Neuronal stem cell (in vitro differentiated cells): ENCODE measurements around the gene STK11IP.

Source experiments
- DNase-seq: peaks from one replicate; pipeline ENCODE4 v3.0.0-alpha.2; 2013; ENCODE audit warnings: low spot score
- H2AFZ ChIP-seq: one replicate; pipeline ENCODE4 v1.6.1; 2013; ENCODE audit warnings: mild to moderate bottlenecking, low read length, inconsistent platforms
- H2AK5ac ChIP-seq: 2 replicates; pipeline ENCODE4 v1.6.1; 2013; ENCODE audit warnings: low read depth, mild to moderate bottlenecking, inconsistent platforms, low read length, moderate library complexity, mixed read lengths
- H2BK120ac ChIP-seq: 2 replicates; pipeline ENCODE4 v1.6.1; 2013; ENCODE audit warnings: low read depth, mild to moderate bottlenecking, inconsistent platforms, low read length, moderate library complexity, mixed read lengths
- H2BK12ac ChIP-seq: one replicate; pipeline ENCODE4 v1.6.1; 2013; ENCODE audit warnings: low read length, inconsistent platforms
- H2BK15ac ChIP-seq: 2 replicates; pipeline ENCODE4 v1.6.1; 2013; ENCODE audit warnings: mild to moderate bottlenecking, low read length, inconsistent platforms, mixed read lengths
- H2BK5ac ChIP-seq: one replicate; pipeline ENCODE4 v1.6.1; 2013; ENCODE audit warnings: inconsistent platforms, mild to moderate bottlenecking, low read length, moderate library complexity
- H3K14ac ChIP-seq: one replicate; pipeline ENCODE4 v1.6.1; 2013; ENCODE audit warnings: low read length, inconsistent platforms
- H3K18ac ChIP-seq: 2 replicates; pipeline ENCODE4 v1.6.1; 2013; ENCODE audit warnings: low read length, inconsistent platforms
- H3K23ac ChIP-seq: 2 replicates; pipeline ENCODE4 v1.6.1; 2013; ENCODE audit warnings: low read depth, mild to moderate bottlenecking, mixed read lengths, low read length, inconsistent platforms; ENCODE audit not compliant: poor library complexity
- H3K27ac ChIP-seq: replicated peaks from 3 replicates; pipeline ENCODE4 v1.5.1; 2013; ENCODE audit warnings: low read length, inconsistent platforms
- H3K27me3 ChIP-seq, 3 experiments: 2 replicates each; pipeline ENCODE4 v1.6.1; 2013; ENCODE audit warnings: low read length in 3 of 3, mild to moderate bottlenecking in 2 of 3, inconsistent platforms in 1 of 3, low read depth in 1 of 3, mixed read lengths in 1 of 3, moderate library complexity in 1 of 3; ENCODE audit not compliant: control insufficient read depth in 3 of 3, insufficient read depth in 3 of 3
- H3K36me3 ChIP-seq, 2 donors: replicated peaks in 1 of 2; 2 replicates each; pipeline ENCODE4 v1.6.1; 2013; ENCODE audit warnings: low read length in 2 of 2; ENCODE audit not compliant: control insufficient read depth in 2 of 2, insufficient read depth in 2 of 2
- H3K4ac ChIP-seq: 2 replicates; pipeline ENCODE4 v1.6.1; 2013; ENCODE audit warnings: inconsistent platforms, mild to moderate bottlenecking, low read length, moderate library complexity
- H3K4me1 ChIP-seq, 2 donors: 1 replicate in 1 of 2; 2 replicates in 1 of 2; pipeline ENCODE4 v1.6.1; 2013; ENCODE audit warnings: low read length in 2 of 2, low read depth in 1 of 2; ENCODE audit not compliant: control insufficient read depth in 2 of 2, insufficient read depth in 1 of 2
- H3K4me2 ChIP-seq: one replicate; pipeline ENCODE4 v1.6.1; 2013; ENCODE audit warnings: mild to moderate bottlenecking, low read length, inconsistent platforms; ENCODE audit not compliant: insufficient read depth, poor library complexity, severe bottlenecking
- H3K4me3 ChIP-seq, 2 donors: 2 replicates each; pipeline ENCODE4 v1.5.1; 2013; ENCODE audit warnings: low read length in 2 of 2, mild to moderate bottlenecking in 2 of 2, inconsistent platforms in 1 of 2, moderate library complexity in 1 of 2
- H3K79me1 ChIP-seq: one replicate; pipeline ENCODE4 v1.6.1; 2013; ENCODE audit warnings: low read depth, mild to moderate bottlenecking, inconsistent platforms, low read length, moderate library complexity
- H3K9ac ChIP-seq: one replicate; pipeline ENCODE4 v1.6.1; 2013; ENCODE audit warnings: mild to moderate bottlenecking, low read depth, low read length, inconsistent platforms; ENCODE audit not compliant: poor library complexity
- H3K9me3 ChIP-seq, 2 donors: replicated peaks in 1 of 2; 2 replicates each; pipeline versions ENCODE3 to v1.6.1; 2013; ENCODE audit warnings: low read length in 2 of 2, mild to moderate bottlenecking in 2 of 2, inconsistent platforms in 1 of 2, low read depth in 1 of 2, mixed read lengths in 1 of 2, moderate library complexity in 1 of 2; ENCODE audit not compliant: control insufficient read depth in 2 of 2, insufficient read depth in 1 of 2
- H4K8ac ChIP-seq: one replicate; pipeline ENCODE4 v1.6.1; 2013; ENCODE audit warnings: low read depth, mild to moderate bottlenecking, inconsistent platforms, low read length, moderate library complexity
- H4K91ac ChIP-seq: one replicate; pipeline ENCODE4 v1.6.1; 2013; ENCODE audit warnings: low read length, low read depth, mild to moderate bottlenecking, inconsistent platforms; ENCODE audit not compliant: poor library complexity
- WGBS, 2 donors: extraction: QIAGEN DNeasy Blood & Tissue Kit; methylation state at CpG; one replicate each; pipeline ENCODE4 v1.1.7; 2013; ENCODE audit warnings: missing lambda C conversion rate in 2 of 2, mixed read lengths in 1 of 2; ENCODE audit not compliant: insufficient read length in 2 of 2, insufficient replicate concordance in 1 of 2; ENCODE audit errors: extremely low coverage in 2 of 2; 5-methylcytosine and 5-hydroxymethylcytosine counted together

STK11IP gene

DNA sequence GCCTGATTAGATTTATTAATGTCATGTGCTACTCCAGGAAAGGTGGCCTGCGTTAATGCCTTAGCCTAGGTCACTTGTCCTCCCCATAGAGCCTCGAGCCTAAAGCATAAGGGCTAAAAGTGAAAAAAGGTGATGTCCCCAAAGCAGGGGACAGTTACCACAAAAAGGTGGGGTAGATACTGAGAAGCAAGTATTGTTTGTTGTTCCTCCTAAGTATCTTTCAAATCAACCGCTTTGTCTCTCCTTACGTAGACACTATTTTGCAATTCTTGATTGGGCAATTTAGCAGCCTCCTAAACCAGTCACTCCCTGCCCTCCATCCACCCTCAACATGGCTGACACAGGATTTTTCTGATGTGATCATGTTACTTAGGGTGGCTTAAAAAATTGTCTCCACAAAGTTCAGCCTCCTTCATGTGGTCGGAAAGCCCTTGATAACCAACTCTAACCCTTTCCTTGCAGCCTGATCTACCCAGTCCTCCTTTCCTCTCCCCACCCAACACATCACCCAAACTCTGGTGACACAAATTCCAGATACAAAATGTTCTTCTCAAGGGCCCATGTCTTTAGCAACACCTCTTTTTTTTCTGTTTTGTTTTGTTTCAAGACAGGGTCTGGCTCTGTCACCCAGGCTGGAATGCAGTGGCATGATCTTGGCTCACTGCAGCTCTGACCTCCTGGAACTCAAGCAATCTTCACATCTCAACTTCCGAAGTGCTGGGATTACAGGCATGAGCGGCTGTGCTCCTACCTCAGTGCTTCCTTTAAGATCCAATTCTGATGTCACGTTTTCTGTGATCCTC is 18.6 kb upstream of the STK11IP start:
- H3K4me2 ChIP-seq: no peak overlapping the region
- H2BK12ac ChIP-seq: no peak overlapping the region
- no peak overlapping the region for H2AK5ac ChIP-seq
- no peak overlapping the region for H3K18ac ChIP-seq
- no peaks in the 10 kb centered on the region for H3K79me1 ChIP-seq
- no peaks in the 10 kb centered on the region for H3K36me3 ChIP-seq
- no CpG with 5 or more reads among the region's 8 CpGs for WGBS, 2 donors
- H2BK15ac ChIP-seq: no peak overlapping the region
- no peak overlapping the region for H3K27ac ChIP-seq
- H3K14ac ChIP-seq: no peak overlapping the region
- peaks cover 17 to 19% of the 10 kb centered on the region in 2 donors for H3K4me1 ChIP-seq
- H3K4me3 ChIP-seq: no peak overlapping the region
- no peak overlapping the region for H3K9ac ChIP-seq
- H4K8ac ChIP-seq: no peak overlapping the region
- H2BK5ac ChIP-seq: no peak overlapping the region
- H2BK120ac ChIP-seq: no peak overlapping the region
- no peaks in the 10 kb centered on the region for H3K9me3 ChIP-seq
- DNase-seq: no peak
- no peak overlapping the region for H3K23ac ChIP-seq
- H3K27me3 ChIP-seq: peaks cover 0 to 16% (median 0%) of the 10 kb centered on the region in 3 experiments
- H4K91ac ChIP-seq: no peak overlapping the region
- peak overlapping the region; percentile 23 for H2AFZ ChIP-seq
- H3K4ac ChIP-seq: no peak overlapping the region

GRCh38 chr2:219581346-219581745 is 16.3 kb upstream of the STK11IP start:
- no peak overlapping the region for H2BK5ac ChIP-seq
- no peak overlapping the region for H3K4me2 ChIP-seq
- H3K27ac ChIP-seq: no peak overlapping the region
- no peak overlapping the region for H4K8ac ChIP-seq
- H3K9ac ChIP-seq: peak overlapping the region; percentile 33
- H3K14ac ChIP-seq: no peak overlapping the region
- no peaks in the 10 kb centered on the region for H3K36me3 ChIP-seq
- H3K4me3 ChIP-seq: no peak overlapping the region
- no peak overlapping the region for H3K18ac ChIP-seq
- H3K27me3 ChIP-seq: peaks cover 0 to 30% (median 0%) of the 10 kb centered on the region in 3 experiments
- no peak overlapping the region for H2AFZ ChIP-seq
- H3K4ac ChIP-seq: no peak overlapping the region
- H2BK120ac ChIP-seq: no peak overlapping the region
- no peak for DNase-seq
- H3K79me1 ChIP-seq: no peaks in the 10 kb centered on the region
- no CpG with 5 or more reads among the region's 2 CpGs for WGBS, 2 donors
- H2BK15ac ChIP-seq: no peak overlapping the region
- no peak overlapping the region for H2BK12ac ChIP-seq
- H2AK5ac ChIP-seq: no peak overlapping the region
- no peaks in the 10 kb centered on the region for H3K9me3 ChIP-seq
- no peak overlapping the region for H4K91ac ChIP-seq
- no peak overlapping the region for H3K23ac ChIP-seq
- peaks cover 16 to 18% of the 10 kb centered on the region in 2 donors for H3K4me1 ChIP-seq

DNA sequence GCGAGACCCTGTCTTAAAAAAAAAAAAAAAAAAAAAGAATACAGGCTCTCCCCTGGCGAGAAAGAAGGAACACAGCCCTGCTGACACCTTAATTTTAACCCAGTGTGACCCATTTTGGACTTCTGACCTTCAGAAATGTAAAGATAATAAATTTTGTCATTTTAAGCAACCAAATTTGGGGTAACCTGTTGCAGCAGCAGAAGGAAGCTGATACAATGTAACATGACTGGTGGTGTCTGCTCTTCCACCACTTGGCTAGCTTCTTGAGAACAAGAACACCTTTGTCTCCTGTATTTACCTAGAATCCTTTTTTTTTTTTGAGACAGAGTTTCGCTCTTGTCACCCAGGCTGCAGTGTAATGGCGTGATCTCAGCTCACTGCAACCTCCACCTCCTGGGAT is 6.6 kb upstream of the STK11IP start:
- H4K91ac ChIP-seq: no peak overlapping the region
- H3K14ac ChIP-seq: no peak overlapping the region
- H3K27me3 ChIP-seq: peaks cover 0 to 16% (median 0%) of the 10 kb centered on the region in 3 experiments
- H3K9me3 ChIP-seq: no peaks in the 10 kb centered on the region
- H3K4me1 ChIP-seq: peaks cover 2 to 6% of the 10 kb centered on the region in 2 donors
- H3K23ac ChIP-seq: no peak overlapping the region
- no peak overlapping the region for H4K8ac ChIP-seq
- WGBS, 2 donors: no CpG with 5 or more reads among the region's 4 CpGs
- H2BK5ac ChIP-seq: no peak overlapping the region
- no peak overlapping the region for H3K4me3 ChIP-seq
- no peak overlapping the region for H3K18ac ChIP-seq
- H3K36me3 ChIP-seq: no peaks in the 10 kb centered on the region
- no peak overlapping the region for H2AK5ac ChIP-seq
- no peak overlapping the region for H2BK12ac ChIP-seq
- H3K4ac ChIP-seq: no peak overlapping the region
- no peaks in the 10 kb centered on the region for H3K79me1 ChIP-seq
- no peak overlapping the region for H2BK120ac ChIP-seq
- DNase-seq: no peak
- no peak overlapping the region for H2BK15ac ChIP-seq
- no peak overlapping the region for H3K4me2 ChIP-seq
- no peak overlapping the region for H2AFZ ChIP-seq
- no peak overlapping the region for H3K27ac ChIP-seq
- no peak overlapping the region for H3K9ac ChIP-seq

DNA sequence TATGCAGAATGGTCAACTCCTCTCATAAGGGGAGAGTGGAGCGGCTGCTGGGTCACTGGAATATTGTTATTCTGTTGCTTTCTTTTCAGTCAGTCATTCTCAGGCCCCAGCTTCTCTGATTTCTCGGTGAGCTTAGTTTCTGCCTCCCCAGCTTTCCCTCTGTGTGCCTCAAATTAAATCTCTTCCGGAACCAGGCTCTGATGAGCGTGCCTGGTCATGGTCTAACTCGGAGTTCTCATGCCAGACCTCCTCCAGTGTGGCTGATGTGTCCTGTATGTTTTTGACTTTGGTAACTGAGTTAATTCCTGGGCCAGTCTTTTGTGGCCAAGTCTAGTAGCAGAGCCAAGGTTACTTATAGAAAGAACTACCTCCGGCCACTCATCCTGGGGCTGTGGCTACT is 4.9 kb upstream of the STK11IP start:
- H2AFZ ChIP-seq: peak overlapping the region; percentile 70
- no peaks in the 10 kb centered on the region for H3K79me1 ChIP-seq
- no peak overlapping the region for H2BK12ac ChIP-seq
- DNase-seq: no peak
- no peak overlapping the region for H3K4me2 ChIP-seq
- no peak overlapping the region for H3K27ac ChIP-seq
- H3K23ac ChIP-seq: no peak overlapping the region
- no peak overlapping the region for H2BK5ac ChIP-seq
- H3K4me3 ChIP-seq: no peak overlapping the region
- no peaks in the 10 kb centered on the region for H3K36me3 ChIP-seq
- no CpG with 5 or more reads among the region's 6 CpGs for WGBS, 2 donors
- H3K9me3 ChIP-seq: no peaks in the 10 kb centered on the region
- no peak overlapping the region for H3K4ac ChIP-seq
- no peak overlapping the region for H2BK15ac ChIP-seq
- no peak overlapping the region for H3K14ac ChIP-seq
- H3K27me3 ChIP-seq: peaks cover 0 to 4% (median 0%) of the 10 kb centered on the region in 3 experiments
- H3K18ac ChIP-seq: no peak overlapping the region
- H2AK5ac ChIP-seq: no peak overlapping the region
- peaks cover 3 to 6% of the 10 kb centered on the region in 2 donors for H3K4me1 ChIP-seq
- H3K9ac ChIP-seq: no peak overlapping the region
- no peak overlapping the region for H2BK120ac ChIP-seq
- H4K91ac ChIP-seq: no peak overlapping the region
- H4K8ac ChIP-seq: no peak overlapping the region
